Body of pancreas (tissue), 4 donors: Measurements from ENCODE around the gene PTPRD.

ENCODE experiments used
- CTCF ChIP-seq, 7 experiments: fragments of 450-650 bp in 4 of 7; fragments of 200-600 bp in 3 of 7; sonication (generic) in 3 of 7; IDR thresholded peaks; one replicate each; pipeline ENCODE4 v1.5.1; 2016 to 2019; ENCODE audit warnings: antibody characterized with exemption in 7 of 7
- POLR2A ChIP-seq, 3 donors: fragments of 450-650 bp; IDR thresholded peaks; one replicate each; pipeline ENCODE4 v1.6.1; 2016; ENCODE audit warnings: antibody characterized with exemption in 3 of 3, mild to moderate bottlenecking in 2 of 3

DNA sequence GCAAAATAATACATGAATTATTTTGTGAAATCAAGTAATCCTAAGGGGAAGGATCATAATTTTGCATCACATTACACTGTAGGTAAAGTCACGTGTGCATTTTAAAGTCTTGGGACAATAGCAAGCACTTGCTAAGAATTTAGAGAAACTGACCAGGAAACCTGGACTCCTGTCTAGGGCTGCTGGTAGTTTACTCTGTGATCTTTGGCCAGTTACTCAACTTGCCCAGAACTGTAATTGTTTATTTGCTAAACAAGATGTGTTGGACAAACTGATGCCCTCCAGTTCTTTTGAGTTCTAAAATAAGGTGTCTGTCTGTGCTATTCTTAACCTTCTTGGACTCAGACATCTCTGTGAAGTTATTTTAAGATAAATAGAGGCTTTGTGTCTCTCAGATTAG is 2218.5 kb downstream of the PTPRD start:
- TF ChIP-seq CTCF (IDR thresholded peaks at IDR 0.05) (no peak), POLR2A (IDR thresholded peaks at IDR 0.05) (no peak)
